ENCODE measurements around the gene ATF7IP2. TPM values are rescaled to one million over a fixed set of nuclear protein-coding genes. Genes with fewer than 3 reads are reported as not detected.
A peak's percentile ranks its signal among the peaks of the same experiment; 100 is the strongest.
"Not testable (repeated sequence)": the region's sequence is repeated elsewhere in the genome, so short reads cannot be mapped to it uniquely, and the experiment has no call there.

Gene ATF7IP2
- total and polyA plus RNA-seq, 10 of the 15 experiments (the other 5 are each of a cell fraction or from before 2014, with no cell fraction given) = 24.6 to 82.1 (median 51.9) TPM

GRCh38 chr16:10408824-10409381 lies 23.0 kb downstream of the ATF7IP2 start:
- FAIRE-seq (no peak), DNase-seq (ENCODE audit: low read depth, low spot score) (no peak), ATAC-seq (no peak)
- H3K36me3 ChIP-seq (ENCODE audit: control insufficient read depth in 2 of 2, insufficient read depth in 2 of 2, low read length in 1 of 2) = peaks cover 0 to 4% of the 10 kb centered on the region in 2 experiments; a peak in 1 of 4 replicates
- intact Hi-C loops (cut with micrococcal nuclease; ENCODE audit: unreplicated experiment) = no loop called here
- peaks cover 1% of the 10 kb centered on the region for H3K79me2 ChIP-seq (ENCODE audit: control insufficient read depth, insufficient read depth, low read length)
- H3K27ac ChIP-seq (ENCODE audit: control insufficient read depth, insufficient read depth) = no peak overlapping the region
- TF ChIP-seq SPI1 (IDR thresholded peaks at IDR 0.05; ENCODE audit: borderline replicate concordance, insufficient read depth, low read depth, low read length) (no peak), CBX5 (IDR thresholded peaks at IDR 0.05; ENCODE audit: low read depth) (peak; percentile 94; the same call in 1 of the 2 replicates)
- no peaks in the 10 kb centered on the region for H3K4me1 ChIP-seq (ENCODE audit: control insufficient read depth, insufficient read depth, low read length)
- SMC1A ChIA-PET (ENCODE audit: uncharacterized antibody, unreplicated experiment) = no interaction called here
- in situ Hi-C loops (cut with MboI) = no loop called here
- no peak overlapping the region for H2AFZ ChIP-seq (ENCODE audit: control insufficient read depth, low read depth, low read length)
- 71% methylated on average over 8 of the region's 8 CpGs for WGBS (ENCODE audit: insufficient coverage, insufficient replicate concordance, low lambda C conversion rate, missing lambda C conversion rate)
- H3K9ac ChIP-seq (ENCODE audit: control insufficient read depth, insufficient read depth, low read length) = no peak overlapping the region
- H3K27me3 ChIP-seq (replicated peaks in 1 of 2; ENCODE audit: control insufficient read depth in 2 of 2, insufficient read depth in 2 of 2, low read length in 1 of 2) = no peaks in the 10 kb centered on the region
- CTCF ChIA-PET = no interaction called here
- H3K9me3 ChIP-seq (replicated peaks; ENCODE audit: control insufficient read depth, insufficient read depth, low read length) = peaks cover 22% of the 10 kb centered on the region
- RAD21 ChIA-PET (ENCODE audit: unreplicated experiment) = no interaction called here
- no peaks in the 10 kb centered on the region for H4K20me1 ChIP-seq (ENCODE audit: control insufficient read depth, insufficient read depth)
- no peak overlapping the region for H3K4me2 ChIP-seq (ENCODE audit: control insufficient read depth, insufficient read depth)
- H3K4me3 ChIP-seq = no peak overlapping the region
- BruUV-seq (replicated peaks) = no TSS peak
- POLR2A ChIA-PET = no interaction called here

GRCh38 chr16:10409713-10410112 lies 23.9 kb downstream of the ATF7IP2 start:
- RAD21 ChIA-PET (ENCODE audit: unreplicated experiment); H4K20me1 ChIP-seq (ENCODE audit: control insufficient read depth, insufficient read depth); H3K79me2 ChIP-seq (ENCODE audit: control insufficient read depth, insufficient read depth, low read length); SMC1A ChIA-PET (ENCODE audit: uncharacterized antibody, unreplicated experiment); BruUV-seq (replicated peaks); H3K9ac ChIP-seq (ENCODE audit: control insufficient read depth, insufficient read depth, low read length); H2AFZ ChIP-seq (ENCODE audit: control insufficient read depth, low read depth, low read length); H3K27ac ChIP-seq (ENCODE audit: control insufficient read depth, insufficient read depth); ATAC-seq; H3K4me2 ChIP-seq (ENCODE audit: control insufficient read depth, insufficient read depth); H3K4me3 ChIP-seq; H3K36me3 ChIP-seq (ENCODE audit: control insufficient read depth in 2 of 2, insufficient read depth in 2 of 2, low read length in 1 of 2); DNase-seq (ENCODE audit: low read depth, low spot score); H3K27me3 ChIP-seq (replicated peaks in 1 of 2; ENCODE audit: control insufficient read depth in 2 of 2, insufficient read depth in 2 of 2, low read length in 1 of 2); H3K4me1 ChIP-seq (ENCODE audit: control insufficient read depth, insufficient read depth, low read length); intact Hi-C loops (cut with micrococcal nuclease; ENCODE audit: unreplicated experiment); POLR2A ChIA-PET; FAIRE-seq; CTCF ChIA-PET; in situ Hi-C loops (cut with MboI): not testable (repeated sequence)
- H3K9me3 ChIP-seq (replicated peaks; ENCODE audit: control insufficient read depth, insufficient read depth, low read length) = peaks cover 23% of the 10 kb centered on the region

All from GM12878 (cell line).